Mucosa of rectum (tissue), 2 donors: Measurements from ENCODE around the gene MANBA.

Source experiments
- H3K27ac ChIP-seq, 2 donors: one replicate each; pipeline ENCODE4 v1.7.0; 2013; ENCODE audit warnings: inconsistent platforms in 2 of 2, low read depth in 2 of 2, low read length in 2 of 2
- H3K27me3 ChIP-seq, 2 donors: one replicate each; pipeline ENCODE4 v1.7.0; 2013; ENCODE audit warnings: low read length in 2 of 2; ENCODE audit not compliant: control insufficient read depth in 2 of 2, insufficient read depth in 2 of 2
- H3K36me3 ChIP-seq, 2 donors: one replicate each; pipeline ENCODE4 v1.7.0; 2013; ENCODE audit warnings: low read length in 2 of 2; ENCODE audit not compliant: control insufficient read depth in 2 of 2, insufficient read depth in 2 of 2
- H3K4me1 ChIP-seq, 2 donors: one replicate each; pipeline ENCODE4 v1.7.0; 2013; ENCODE audit warnings: low read length in 2 of 2, mild to moderate bottlenecking in 1 of 2; ENCODE audit not compliant: control insufficient read depth in 2 of 2, insufficient read depth in 2 of 2
- H3K4me3 ChIP-seq, 2 donors: one replicate each; pipeline ENCODE4 v1.7.0; 2013; ENCODE audit warnings: low read length in 2 of 2
- H3K9ac ChIP-seq, 2 donors: one replicate each; pipeline ENCODE4 v1.7.0; 2013; ENCODE audit warnings: low read length in 2 of 2, low read depth in 1 of 2, mild to moderate bottlenecking in 1 of 2
- H3K9me3 ChIP-seq, 2 donors: one replicate each; pipeline ENCODE4 v1.7.0; 2013; ENCODE audit warnings: low read length in 2 of 2; ENCODE audit not compliant: control insufficient read depth in 2 of 2
- donor health status: healthy.
- donor health status: Normal muscosa, but diverticular disease.

MANBA gene

DNA sequence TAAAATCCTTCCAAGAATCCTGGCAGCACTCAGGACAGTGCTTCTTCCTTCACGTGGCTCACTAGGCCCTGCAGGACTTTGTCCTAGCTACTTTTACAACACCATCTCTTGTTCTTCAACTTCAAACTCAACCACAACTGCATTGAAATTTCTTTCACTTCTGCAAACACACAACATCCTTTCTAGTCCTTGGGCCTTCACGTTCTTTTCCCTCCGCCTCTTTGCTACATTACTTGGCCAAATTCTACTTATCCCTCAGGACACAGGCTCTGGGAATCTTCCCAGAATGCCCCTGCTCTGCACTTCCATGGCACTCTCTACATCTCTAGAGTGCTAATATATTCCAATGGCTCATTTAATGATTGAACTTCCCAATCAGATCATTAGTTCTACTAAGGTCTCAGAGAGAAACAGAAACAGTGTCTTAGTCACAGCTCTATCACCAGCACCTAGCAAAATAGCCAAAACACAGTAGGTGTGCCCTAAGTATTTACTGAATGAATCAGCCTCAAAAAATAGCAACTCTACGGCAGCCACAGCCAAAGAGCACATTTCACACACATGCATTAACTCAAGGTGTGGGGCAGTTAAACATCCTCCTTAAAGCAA lies 73.3 kb downstream of the MANBA start:
- no peak overlapping the region for H3K27ac ChIP-seq
- peaks cover 0 to 4% of the 10 kb centered on the region in 2 donors for H3K4me1 ChIP-seq
- H3K4me3 ChIP-seq: no peak overlapping the region
- no peaks in the 10 kb centered on the region for H3K9me3 ChIP-seq
- no peaks in the 10 kb centered on the region for H3K27me3 ChIP-seq
- peaks cover 0 to 5% of the 10 kb centered on the region in 2 donors for H3K36me3 ChIP-seq
- no peak overlapping the region for H3K9ac ChIP-seq

GRCh38 chr4:102685768-102686167 lies 75.0 kb downstream of the MANBA start:
- H3K36me3 ChIP-seq: peaks cover 0 to 5% of the 10 kb centered on the region in 2 donors
- no peak overlapping the region for H3K4me3 ChIP-seq
- H3K9me3 ChIP-seq: no peaks in the 10 kb centered on the region
- no peak overlapping the region for H3K9ac ChIP-seq
- H3K27me3 ChIP-seq: no peaks in the 10 kb centered on the region
- no peak overlapping the region for H3K27ac ChIP-seq
- peaks cover 0 to 4% of the 10 kb centered on the region in 2 donors for H3K4me1 ChIP-seq

DNA sequence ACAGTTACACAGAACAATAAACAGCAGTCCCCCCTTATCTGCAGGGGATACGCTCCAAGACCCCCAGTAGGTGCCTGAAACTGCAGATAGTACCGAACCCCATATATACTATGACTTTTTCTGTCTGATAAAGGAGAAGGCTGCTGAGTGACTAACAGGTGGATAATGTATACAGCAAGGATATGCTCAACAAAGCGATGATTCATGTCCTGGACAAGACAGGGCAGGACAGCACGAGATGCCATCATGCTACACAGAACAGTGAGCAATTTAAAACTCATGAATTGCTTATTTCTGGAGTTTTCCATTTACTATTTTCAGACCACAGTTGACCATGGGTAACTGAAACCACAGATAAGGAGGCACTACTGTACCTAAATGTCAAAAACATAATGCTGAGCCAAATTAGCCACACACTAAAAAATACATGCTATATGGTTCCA lies 76.1 kb downstream of the MANBA start:
- H3K27me3 ChIP-seq: no peaks in the 10 kb centered on the region

GRCh38 chr4:102683881-102684609 lies 76.7 kb downstream of the MANBA start:
- H3K4me3 ChIP-seq: no peak overlapping the region
- no peaks in the 10 kb centered on the region for H3K9me3 ChIP-seq
- H3K27ac ChIP-seq: no peak overlapping the region
- H3K4me1 ChIP-seq: peaks cover 0 to 4% of the 10 kb centered on the region in 2 donors
- H3K27me3 ChIP-seq: no peaks in the 10 kb centered on the region
- H3K9ac ChIP-seq: no peak overlapping the region
- H3K36me3 ChIP-seq: peaks cover 0 to 5% of the 10 kb centered on the region in 2 donors

More for the DNA sequence above, 76.1 kb downstream of the MANBA start:
- peaks cover 0 to 4% of the 10 kb centered on the region in 2 donors for H3K4me1 ChIP-seq
- H3K27ac ChIP-seq: no peak overlapping the region
- H3K36me3 ChIP-seq: peaks cover 0 to 5% of the 10 kb centered on the region in 2 donors
- no peak overlapping the region for H3K4me3 ChIP-seq
- H3K9ac ChIP-seq: no peak overlapping the region
- H3K9me3 ChIP-seq: no peaks in the 10 kb centered on the region

- H3K9ac ChIP-seq: no peak overlapping the region
- peaks cover 0 to 2% of the 10 kb centered on the region in 2 donors for H3K36me3 ChIP-seq
- H3K27ac ChIP-seq: no peak overlapping the region
- H3K27me3 ChIP-seq: no peaks in the 10 kb centered on the region
- no peaks in the 10 kb centered on the region for H3K9me3 ChIP-seq
- no peak overlapping the region for H3K4me3 ChIP-seq
- H3K4me1 ChIP-seq: no peaks in the 10 kb centered on the region
Observed at GRCh38 chr4:102678695-102679335, 82.0 kb downstream of the MANBA start.

GRCh38 chr4:102678107-102678506 lies 82.7 kb downstream of the MANBA start:
- H3K4me3 ChIP-seq: no peak overlapping the region
- no peaks in the 10 kb centered on the region for H3K4me1 ChIP-seq
- no peaks in the 10 kb centered on the region for H3K27me3 ChIP-seq
- no peak overlapping the region for H3K27ac ChIP-seq
- H3K9ac ChIP-seq: no peak overlapping the region
- H3K36me3 ChIP-seq: peaks cover 0 to 2% of the 10 kb centered on the region in 2 donors
- H3K9me3 ChIP-seq: no peaks in the 10 kb centered on the region

DNA sequence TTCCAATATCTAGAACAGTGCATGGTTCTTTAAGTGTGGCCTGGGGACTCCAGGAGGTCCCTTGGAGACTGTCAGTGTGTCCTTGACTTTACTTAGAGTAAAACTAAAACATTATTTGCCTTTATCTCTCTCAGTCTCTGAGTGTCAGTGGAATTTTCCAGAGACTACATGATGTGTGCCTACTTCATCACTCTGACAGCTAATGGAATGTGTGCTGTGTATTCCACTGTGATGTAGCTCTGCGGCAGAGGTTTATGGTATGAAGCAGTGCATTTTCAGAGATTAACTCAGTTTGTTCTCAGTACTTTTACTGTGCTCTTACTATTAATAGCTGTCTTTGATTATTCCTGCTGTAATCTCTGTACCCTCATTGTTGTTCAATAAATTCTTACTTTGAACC lies 85.6 kb downstream of the MANBA start:
- no peak overlapping the region for H3K4me3 ChIP-seq
- H3K4me1 ChIP-seq: no peaks in the 10 kb centered on the region
- no peaks in the 10 kb centered on the region for H3K9me3 ChIP-seq
- H3K27ac ChIP-seq: no peak overlapping the region
- no peak overlapping the region for H3K9ac ChIP-seq
- H3K27me3 ChIP-seq: no peaks in the 10 kb centered on the region
- H3K36me3 ChIP-seq: peaks cover 0 to 2% of the 10 kb centered on the region in 2 donors

- no peak overlapping the region for H3K9ac ChIP-seq
- no peaks in the 10 kb centered on the region for H3K4me1 ChIP-seq
- no peak overlapping the region for H3K27ac ChIP-seq
- peaks cover 0 to 2% of the 10 kb centered on the region in 2 donors for H3K36me3 ChIP-seq
- H3K27me3 ChIP-seq: no peaks in the 10 kb centered on the region
- H3K4me3 ChIP-seq: no peak overlapping the region
- no peaks in the 10 kb centered on the region for H3K9me3 ChIP-seq
Observed at GRCh38 chr4:102667001-102667400, 93.8 kb downstream of the MANBA start.

DNA sequence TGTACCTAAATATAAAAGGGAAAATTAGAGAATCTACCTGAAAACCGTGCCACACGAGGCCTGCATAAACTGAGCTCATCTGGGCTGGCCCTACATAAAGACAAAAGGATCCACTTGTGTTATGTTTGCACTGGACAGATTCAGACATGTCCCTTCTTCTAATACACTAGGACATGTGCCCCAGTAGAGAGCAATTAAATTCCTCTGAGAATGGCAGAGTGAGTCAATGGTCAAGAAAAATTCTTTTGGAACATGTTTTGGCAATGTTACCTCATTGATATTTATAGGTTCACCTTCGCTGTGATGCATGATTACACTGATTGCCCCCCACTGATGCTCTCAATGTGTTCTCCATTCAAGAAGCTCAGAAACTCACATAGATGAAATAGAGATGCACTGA lies 95.2 kb downstream of the MANBA start:
- no peak overlapping the region for H3K9ac ChIP-seq
- peaks cover 0 to 2% of the 10 kb centered on the region in 2 donors for H3K36me3 ChIP-seq
- no peak overlapping the region for H3K4me3 ChIP-seq
- no peak overlapping the region for H3K27ac ChIP-seq
- H3K4me1 ChIP-seq: no peaks in the 10 kb centered on the region
- H3K9me3 ChIP-seq: no peaks in the 10 kb centered on the region
- no peaks in the 10 kb centered on the region for H3K27me3 ChIP-seq

- H3K27ac ChIP-seq: no peak overlapping the region
- H3K9ac ChIP-seq: no peak overlapping the region
- no peaks in the 10 kb centered on the region for H3K4me1 ChIP-seq
- no peaks in the 10 kb centered on the region for H3K27me3 ChIP-seq
- peaks cover 0 to 2% of the 10 kb centered on the region in 2 donors for H3K36me3 ChIP-seq
- no peak overlapping the region for H3K4me3 ChIP-seq
- no peaks in the 10 kb centered on the region for H3K9me3 ChIP-seq
Observed at GRCh38 chr4:102663073-102663472, 97.7 kb downstream of the MANBA start.
